KG1 (cell line): Measurements from ENCODE around the gene ELANE.
A peak's percentile ranks its signal among the peaks of the same experiment; 100 is the strongest.
"Not testable (repeated sequence)": the region's sequence is repeated elsewhere in the genome, so short reads cannot be mapped to it uniquely, and the experiment has no call there.

Experiments used
- DNase-seq: peaks from one replicate; lab custom pipeline; 2025; lab: John Stamatoyannopoulos, UW

Gene ELANE

GRCh38 chr19:879711-880438, 27.8 kb downstream of the ELANE start:
- no peak for DNase-seq

GRCh38 chr19:881385-882071, 29.4 kb downstream of the ELANE start:
- DNase-seq, result no peak

- DNase-seq, result no peak
Observed at GRCh38 chr19:882871-883497, 30.9 kb downstream of the ELANE start.

- no peak for DNase-seq
Observed at GRCh38 chr19:883661-884211, 31.6 kb downstream of the ELANE start.

- DNase-seq, result no peak
Observed at GRCh38 chr19:884420-885211, 32.5 kb downstream of the ELANE start.

GRCh38 chr19:885536-886224, 33.6 kb downstream of the ELANE start:
- DNase-seq, result no peak

GRCh38 chr19:887072-887471, 35.0 kb downstream of the ELANE start:
- DNase-seq, result no peak

GRCh38 chr19:887599-887998, 35.5 kb downstream of the ELANE start:
- no peak for DNase-seq

- no peak for DNase-seq
Observed at GRCh38 chr19:888581-889385, 36.7 kb downstream of the ELANE start.

DNA sequence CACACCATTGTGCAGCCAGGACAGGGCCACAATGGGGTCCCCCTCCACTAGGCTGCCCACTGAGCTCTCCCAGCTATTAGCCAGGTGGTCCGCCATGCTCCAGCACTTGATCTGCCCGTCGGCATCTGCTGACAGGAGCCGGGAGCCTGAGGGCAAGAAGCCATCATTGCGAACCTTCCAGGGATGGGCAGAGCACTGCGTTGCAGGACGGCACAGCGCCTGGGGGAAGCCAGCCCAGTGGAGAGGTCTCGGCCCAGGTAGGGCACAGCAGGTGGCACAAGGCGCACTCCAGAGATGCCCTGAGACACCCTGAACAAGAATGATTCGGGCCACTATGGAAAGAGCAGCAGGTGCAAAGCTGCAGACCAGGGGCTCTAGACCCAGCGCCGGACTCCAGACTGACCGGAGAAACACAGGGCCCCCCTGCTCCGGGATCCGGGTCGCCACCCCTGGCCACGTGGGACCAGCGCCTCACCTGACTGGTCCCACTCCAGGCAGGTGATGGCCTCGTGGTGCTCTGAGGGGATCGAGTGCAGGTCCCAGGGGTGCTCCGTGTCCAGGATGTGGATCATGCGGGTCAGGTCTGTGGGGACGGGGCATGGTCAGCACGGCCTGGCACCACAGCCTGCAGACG, 37.7 kb downstream of the ELANE start:
- no peak for DNase-seq

DNA sequence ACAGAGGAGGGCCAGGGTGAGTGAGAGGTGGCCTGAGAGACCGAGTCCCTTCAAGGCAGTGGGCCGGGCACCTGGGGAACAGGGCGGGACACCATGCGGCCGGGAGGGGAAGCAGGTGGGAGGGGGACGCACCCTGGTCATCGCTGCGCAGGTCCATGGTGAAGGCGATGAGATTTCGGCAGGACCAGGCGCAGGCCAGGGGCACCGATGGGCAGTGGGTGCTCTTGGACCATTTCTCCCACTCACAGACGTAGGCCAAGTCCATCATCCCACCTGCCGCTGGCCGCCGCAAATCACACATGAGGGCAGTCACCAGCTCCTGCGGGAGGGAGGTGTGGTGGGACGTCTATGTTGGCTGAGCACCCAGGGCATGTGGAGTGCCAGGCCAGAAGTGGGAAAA, 38.7 kb downstream of the ELANE start:
- no peak for DNase-seq

DNA sequence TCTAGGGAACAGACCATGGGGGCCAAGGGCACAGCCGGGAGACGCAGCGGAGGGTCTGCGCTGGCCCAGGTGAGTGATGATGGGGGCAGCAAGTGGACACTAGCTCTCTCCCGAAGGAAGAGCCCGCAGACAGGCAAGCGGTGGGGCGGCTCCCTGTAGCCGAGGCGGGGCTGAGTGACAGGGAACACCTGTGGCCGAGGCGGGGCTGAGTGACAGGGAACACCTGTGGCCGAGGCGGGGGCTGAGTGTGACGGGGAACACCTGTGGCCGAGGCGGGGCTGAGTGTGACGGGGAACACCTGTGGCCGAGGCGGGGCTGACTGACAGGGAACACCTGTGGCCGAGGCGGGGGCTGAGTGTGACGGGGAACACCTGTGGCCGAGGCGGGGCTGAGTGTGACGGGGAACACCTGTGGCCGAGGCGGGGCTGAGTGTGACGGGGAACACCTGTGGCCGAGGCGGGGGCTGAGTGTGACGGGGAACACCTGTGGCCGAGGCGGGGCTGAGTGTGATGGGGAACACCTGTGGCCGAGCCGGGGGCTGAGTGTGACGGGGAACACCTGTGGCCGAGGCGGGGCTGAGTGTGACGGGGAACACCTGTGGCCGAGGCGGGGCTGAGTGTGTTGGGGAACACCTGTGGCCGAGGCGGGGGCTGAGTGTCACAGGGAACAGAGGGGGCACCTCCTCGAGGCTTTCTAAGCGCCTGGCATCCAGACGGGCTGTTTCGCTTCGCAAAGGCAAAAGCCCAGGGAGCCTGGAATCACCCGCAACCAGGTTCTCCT, 39.5 kb downstream of the ELANE start:
- DNase-seq, result not testable (repeated sequence)

GRCh38 chr19:892243-892893, 40.3 kb downstream of the ELANE start:
- DNase-seq, result no peak

DNA sequence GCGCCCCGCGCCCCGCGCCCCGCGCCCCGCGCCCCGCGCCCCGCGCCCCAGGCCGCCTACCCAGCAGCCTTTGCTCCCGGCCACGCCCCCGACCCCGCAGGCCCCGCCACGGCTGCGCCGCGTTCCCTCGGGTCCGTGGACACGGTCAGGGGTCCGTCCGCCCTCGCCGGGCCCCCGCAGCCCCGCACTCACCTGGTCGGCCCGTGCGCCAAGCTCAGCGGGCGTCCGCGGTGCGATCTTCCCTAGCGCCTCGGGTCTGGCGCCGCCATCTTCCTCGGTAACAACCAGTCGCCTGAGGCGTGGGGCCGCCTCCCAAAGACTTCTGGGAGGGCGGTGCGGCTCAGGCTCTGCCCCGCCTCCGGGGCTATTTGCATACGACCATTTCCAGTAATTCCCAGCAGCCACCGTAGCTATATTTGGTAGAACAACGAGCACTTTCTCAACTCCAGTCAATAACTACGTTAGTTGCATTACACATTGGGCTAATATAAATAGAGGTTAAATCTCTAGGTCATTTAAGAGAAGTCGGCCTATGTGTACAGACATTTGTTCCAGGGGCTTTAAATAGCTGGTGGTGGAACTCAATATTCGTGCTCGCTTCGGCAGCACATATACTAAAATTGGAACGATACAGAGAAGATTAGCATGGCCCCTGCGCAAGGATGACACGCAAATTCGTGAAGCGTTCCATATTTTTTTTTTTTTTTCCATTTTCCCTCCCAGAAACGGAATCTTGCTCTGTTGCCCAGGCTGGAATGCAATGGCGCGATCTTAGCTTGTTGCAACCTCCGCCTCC, 41.0 kb downstream of the ELANE start, which contains the start of the genes MED16 and RNU6-9:
Gene MED16, minus strand, starts transcription at position 294 of the 796 bp plus-strand sequence. CDS start 2,056 bp downstream, outside the sequence.
Gene RNU6-9, plus strand, starts transcription at position 591 of the 796 bp plus-strand sequence.
- DNase-seq, result peak; percentile 88

- DNase-seq, result no peak
Observed at GRCh38 chr19:896434-896833, 44.3 kb downstream of the ELANE start.

DNA sequence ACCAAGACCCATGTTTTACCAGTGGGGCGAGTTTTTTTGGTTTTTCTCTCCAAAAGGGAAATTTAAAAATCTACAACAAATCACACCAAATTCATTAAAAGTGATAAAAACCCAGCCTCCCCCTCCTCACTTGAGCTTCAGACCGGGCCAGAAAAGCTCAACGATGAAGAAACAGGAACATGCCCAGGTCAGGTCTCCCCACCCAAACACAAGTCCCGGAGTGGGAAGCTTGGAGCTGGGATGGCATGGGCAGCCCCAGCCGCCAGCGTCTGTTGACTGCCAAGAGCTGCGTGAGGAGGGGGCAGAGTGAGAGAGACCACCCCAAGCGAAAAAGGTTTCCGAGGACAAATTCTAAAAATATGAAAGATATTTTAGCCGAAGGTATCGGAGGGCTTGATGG, 44.9 kb downstream of the ELANE start:
- DNase-seq, result no peak

DNA sequence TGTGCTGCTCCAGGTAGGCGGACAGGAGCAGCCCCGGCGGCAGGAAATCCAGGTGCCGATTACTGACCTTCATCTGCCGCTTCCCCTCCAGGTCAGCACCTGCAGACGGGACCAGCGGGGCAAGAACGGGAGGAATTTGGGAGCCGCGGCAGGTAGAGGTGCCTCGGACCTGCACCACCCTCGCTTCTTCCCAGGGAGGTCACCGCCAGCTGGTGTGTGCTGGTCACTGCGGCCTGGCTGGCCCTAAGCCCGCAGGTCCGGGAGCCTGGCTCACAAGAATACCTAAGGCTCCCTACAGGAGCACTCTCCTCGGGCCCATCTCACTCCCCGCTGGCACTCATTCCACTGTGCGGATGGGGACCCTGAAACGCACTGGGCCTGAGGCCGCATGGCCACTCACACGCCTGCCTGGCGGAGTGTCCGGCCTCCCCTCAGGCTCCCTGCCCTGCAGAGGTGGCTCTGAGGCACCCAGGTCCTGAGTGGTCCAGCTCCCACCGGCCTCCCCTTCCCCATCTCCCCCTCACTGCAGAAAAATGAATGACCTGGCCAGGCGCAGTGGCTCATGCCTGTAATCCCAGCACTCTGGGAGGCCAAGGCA, 45.4 kb downstream of the ELANE start:
- DNase-seq, result no peak
